ENCODE results near the gene CHRM4.

- TF ChIP-seq POLR2A (IDR thresholded peaks at IDR 0.05; ENCODE audit: low read depth, low read length) (no peak), POLR2AphosphoS5 (IDR thresholded peaks at IDR 0.05; ENCODE audit: low read depth, low read length) (no peak)
Observed at GRCh38 chr11:46334211-46334610, 57.4 kb downstream of the CHRM4 start.

Measured in GM12892 (cell line).